ENCODE results near the gene TPI1. TPM values are rescaled to one million over a fixed set of nuclear protein-coding genes. Genes with fewer than 3 reads are reported as not detected.

The TPI1 gene
- total RNA-seq, 1 donor from 2014 or later: 1,194 TPM

DNA sequence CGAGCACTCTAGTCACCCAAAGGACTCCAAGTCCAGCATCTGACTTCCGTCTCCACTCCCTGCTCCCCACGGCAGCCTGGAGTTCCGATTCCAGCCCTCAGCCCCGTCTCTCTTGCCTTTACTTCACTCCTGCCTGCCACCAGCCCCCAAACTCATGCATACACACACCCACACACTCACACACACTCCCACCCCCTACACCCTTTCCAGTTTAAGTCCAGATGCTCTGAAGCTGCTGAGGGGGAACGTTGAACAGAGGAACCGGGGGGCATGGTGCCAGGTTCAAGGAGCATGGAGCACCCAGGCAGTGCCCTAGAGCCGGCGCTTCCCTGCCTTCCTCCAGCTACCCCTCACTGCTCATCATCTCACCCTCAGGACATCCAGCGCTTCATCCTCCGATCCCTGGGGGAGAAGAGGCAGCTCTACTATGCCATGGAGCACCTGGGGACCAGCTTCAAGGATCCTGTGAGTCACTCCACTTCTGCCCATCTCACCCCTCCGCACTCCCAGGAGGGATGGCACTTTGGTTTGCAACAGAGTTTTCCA is 35.8 kb upstream of the TPI1 start:
- DNase-seq (ENCODE audit: low read depth): no peak
- peaks cover 2% of the 10 kb centered on the region for H3K36me3 ChIP-seq (ENCODE audit: control insufficient read depth, insufficient read depth, low read length)
- no peaks in the 10 kb centered on the region for H3K27me3 ChIP-seq (ENCODE audit: control insufficient read depth, insufficient read depth, low read length)
- no peak for FAIRE-seq
- H3K4me3 ChIP-seq (ENCODE audit: low read depth, low read length): no peak overlapping the region
- TF ChIP-seq, protein P1, sequence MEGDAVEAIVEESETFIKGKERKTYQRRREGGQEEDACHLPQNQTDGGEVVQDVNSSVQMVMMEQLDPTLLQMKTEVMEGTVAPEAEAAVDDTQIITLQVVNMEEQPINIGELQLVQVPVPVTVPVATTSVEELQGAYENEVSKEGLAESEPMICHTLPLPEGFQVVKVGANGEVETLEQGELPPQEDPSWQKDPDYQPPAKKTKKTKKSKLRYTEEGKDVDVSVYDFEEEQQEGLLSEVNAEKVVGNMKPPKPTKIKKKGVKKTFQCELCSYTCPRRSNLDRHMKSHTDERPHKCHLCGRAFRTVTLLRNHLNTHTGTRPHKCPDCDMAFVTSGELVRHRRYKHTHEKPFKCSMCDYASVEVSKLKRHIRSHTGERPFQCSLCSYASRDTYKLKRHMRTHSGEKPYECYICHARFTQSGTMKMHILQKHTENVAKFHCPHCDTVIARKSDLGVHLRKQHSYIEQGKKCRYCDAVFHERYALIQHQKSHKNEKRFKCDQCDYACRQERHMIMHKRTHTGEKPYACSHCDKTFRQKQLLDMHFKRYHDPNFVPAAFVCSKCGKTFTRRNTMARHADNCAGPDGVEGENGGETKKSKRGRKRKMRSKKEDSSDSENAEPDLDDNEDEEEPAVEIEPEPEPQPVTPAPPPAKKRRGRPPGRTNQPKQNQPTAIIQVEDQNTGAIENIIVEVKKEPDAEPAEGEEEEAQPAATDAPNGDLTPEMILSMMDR (IDR thresholded peaks at IDR 0.05; ENCODE audit: insufficient read depth, low read length, severe bottlenecking): no peak

DNA sequence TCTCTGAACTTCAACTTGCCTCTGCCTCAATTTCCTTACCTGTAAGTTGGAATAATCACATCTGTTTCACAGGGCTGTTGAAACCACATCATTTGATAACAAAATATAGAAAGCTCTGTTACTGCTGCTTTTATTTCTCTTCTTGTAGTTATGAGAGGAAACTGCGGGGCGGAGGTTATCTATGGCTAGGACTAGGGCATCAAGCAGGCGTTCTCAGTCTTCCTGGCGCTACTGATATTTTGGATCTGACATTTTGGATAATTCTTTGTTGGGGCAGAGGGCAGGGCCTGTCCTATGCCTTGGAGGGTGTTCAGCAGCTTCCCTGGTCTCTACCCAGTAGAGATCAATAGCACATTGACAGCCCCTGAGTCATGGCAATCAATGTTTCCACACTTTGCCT is 35.2 kb upstream of the TPI1 start:
- TF ChIP-seq, protein P1 (IDR thresholded peaks at IDR 0.05; ENCODE audit: insufficient read depth, low read length, severe bottlenecking): no peak
- Histone ChIP-seq H3K27me3 (ENCODE audit: control insufficient read depth, insufficient read depth, low read length) (no peaks in the 10 kb centered on the region), H3K36me3 (ENCODE audit: control insufficient read depth, insufficient read depth, low read length) (peaks cover 2% of the 10 kb centered on the region), H3K4me3 (ENCODE audit: low read depth, low read length) (no peak overlapping the region)
- FAIRE-seq (no peak), DNase-seq (ENCODE audit: low read depth) (no peak)

DNA sequence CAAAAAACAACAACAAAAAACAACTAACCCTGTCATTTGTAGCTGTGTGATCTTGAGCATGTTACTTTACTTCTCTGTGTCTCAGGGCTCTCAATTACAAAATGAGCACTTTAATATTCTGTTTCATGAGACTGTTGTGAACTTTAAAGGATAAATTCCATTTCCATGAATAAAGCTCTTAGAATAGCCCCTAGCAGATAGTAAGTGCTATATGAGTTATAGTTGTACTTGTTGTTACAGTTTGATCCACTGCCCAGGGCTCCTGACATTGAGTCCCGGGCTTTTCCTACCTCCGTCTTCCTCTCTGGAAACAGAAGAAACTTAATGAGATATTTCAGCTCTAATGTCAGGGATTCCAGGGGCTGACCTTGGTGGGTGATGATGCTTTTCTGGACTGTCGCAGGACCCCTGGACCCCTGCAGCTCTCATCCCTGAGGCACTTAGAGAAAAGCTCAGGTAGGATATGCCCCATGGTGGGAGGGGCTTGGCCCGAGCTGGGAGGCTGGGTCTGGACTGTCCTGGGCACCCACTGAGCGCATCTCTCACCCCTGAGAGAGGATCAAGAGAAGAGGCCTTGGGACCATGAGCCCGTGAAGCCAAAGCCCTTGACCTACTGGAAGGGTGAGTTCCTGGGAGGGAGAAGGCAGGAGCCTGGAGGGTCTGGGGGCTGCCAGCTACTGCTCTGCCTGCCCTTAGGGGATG is 34.0 kb upstream of the TPI1 start:
- no peak for DNase-seq (ENCODE audit: low read depth)
- FAIRE-seq: no peak
- TF ChIP-seq, protein P1 (IDR thresholded peaks at IDR 0.05; ENCODE audit: insufficient read depth, low read length, severe bottlenecking): no peak
- Histone ChIP-seq H3K36me3 (ENCODE audit: control insufficient read depth, insufficient read depth, low read length) (peaks cover 7% of the 10 kb centered on the region), H3K4me3 (ENCODE audit: low read depth, low read length) (no peak overlapping the region), H3K27me3 (ENCODE audit: control insufficient read depth, insufficient read depth, low read length) (no peaks in the 10 kb centered on the region)

DNA sequence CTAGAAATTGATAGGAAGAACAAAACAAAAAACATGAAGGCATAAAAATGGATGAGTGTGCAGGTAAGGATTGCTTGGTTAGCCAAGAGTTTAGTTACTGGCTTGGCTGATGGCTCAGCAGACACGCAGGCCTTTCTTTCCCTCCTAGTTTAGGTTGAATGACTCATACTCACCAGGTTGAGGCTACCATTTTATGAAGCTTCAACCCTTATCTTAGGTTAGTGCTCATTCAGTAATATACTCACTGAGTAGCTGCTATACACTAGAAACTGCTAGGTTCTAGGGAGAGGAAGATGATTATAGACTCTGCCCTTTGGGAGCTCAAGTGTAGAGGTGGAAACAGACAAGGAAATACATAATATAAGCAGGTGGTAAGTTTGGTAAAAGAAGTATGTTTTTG is 33.1 kb upstream of the TPI1 start:
- Histone ChIP-seq H3K4me3 (ENCODE audit: low read depth, low read length) (no peak overlapping the region), H3K27me3 (ENCODE audit: control insufficient read depth, insufficient read depth, low read length) (no peaks in the 10 kb centered on the region), H3K36me3 (ENCODE audit: control insufficient read depth, insufficient read depth, low read length) (peaks cover 7% of the 10 kb centered on the region)
- DNase-seq (ENCODE audit: low read depth) (no peak), FAIRE-seq (no peak)
- TF ChIP-seq, protein P1 (IDR thresholded peaks at IDR 0.05; ENCODE audit: insufficient read depth, low read length, severe bottlenecking): no peak

DNA sequence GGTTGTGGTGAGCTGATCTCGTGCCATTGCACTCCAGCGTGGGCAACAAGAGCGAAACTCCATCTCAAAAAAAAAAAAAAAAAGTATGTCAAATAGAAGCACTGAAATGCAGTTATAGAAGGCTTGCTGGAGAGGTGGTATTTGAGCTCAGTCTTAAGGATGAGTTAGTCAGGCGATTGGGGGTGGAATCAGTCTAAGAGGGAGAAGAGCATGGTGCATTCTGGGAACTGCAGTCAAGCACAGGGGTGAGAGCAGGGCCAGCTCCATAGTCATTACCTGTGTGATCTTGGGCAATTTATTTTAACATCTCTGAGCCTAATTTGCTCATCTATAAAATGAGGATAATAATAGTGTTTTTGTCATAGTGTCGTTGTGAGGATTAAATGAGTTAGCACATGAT is 32.5 kb upstream of the TPI1 start:
- TF ChIP-seq, protein P1 (IDR thresholded peaks at IDR 0.05; ENCODE audit: insufficient read depth, low read length, severe bottlenecking): no peak
- FAIRE-seq: no peak

DNA sequence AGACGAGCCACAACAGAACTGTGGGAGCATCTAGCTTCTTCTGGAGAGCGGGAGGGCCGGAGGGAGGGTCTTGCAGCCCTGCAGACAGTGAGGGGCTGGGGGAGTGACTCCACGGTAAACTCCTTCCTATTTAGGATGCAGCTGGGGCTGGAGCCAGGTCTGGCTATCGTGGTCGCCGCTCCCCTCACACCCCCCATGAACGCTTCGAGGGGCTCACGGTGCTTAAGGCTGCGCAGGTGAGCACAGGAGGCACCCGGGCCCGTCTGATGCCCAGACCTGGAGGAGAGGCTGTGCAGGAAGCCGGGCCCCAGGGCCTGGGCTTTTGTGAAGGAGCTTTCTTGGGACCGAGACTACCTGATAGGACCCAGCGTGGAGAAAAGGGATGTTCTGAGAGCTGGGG is 30.5 kb upstream of the TPI1 start:
- DNase-seq (ENCODE audit: low read depth) (no peak), FAIRE-seq (no peak)
- TF ChIP-seq, protein P1 (IDR thresholded peaks at IDR 0.05; ENCODE audit: insufficient read depth, low read length, severe bottlenecking): no peak
- peaks cover 5% of the 10 kb centered on the region for H3K36me3 ChIP-seq (ENCODE audit: control insufficient read depth, insufficient read depth, low read length)
- no peak overlapping the region for H3K4me3 ChIP-seq (ENCODE audit: low read depth, low read length)
- H3K27me3 ChIP-seq (ENCODE audit: control insufficient read depth, insufficient read depth, low read length): no peaks in the 10 kb centered on the region

More for the DNA sequence above, 32.5 kb upstream of the TPI1 start:
- no peak overlapping the region for H3K4me3 ChIP-seq (ENCODE audit: low read depth, low read length)
- DNase-seq (ENCODE audit: low read depth): no peak
- no peaks in the 10 kb centered on the region for H3K27me3 ChIP-seq (ENCODE audit: control insufficient read depth, insufficient read depth, low read length)
- peaks cover 7% of the 10 kb centered on the region for H3K36me3 ChIP-seq (ENCODE audit: control insufficient read depth, insufficient read depth, low read length)
